GM10248 (cell line): ENCODE measurements around the gene AIPL1.

Source experiments
- CTCF ChIA-PET: fragments of 300-600 bp; sonication (Branson Sonifier 250); formaldehyde crosslinking; extraction: SDS; loops from one replicate; lab custom pipeline; 2021; ENCODE audit warnings: antibody characterized with exemption; lab: Yijun Ruan, JAX
- POLR2A ChIA-PET: fragments of 350-650 bp; sonication (Branson Sonifier 250); formaldehyde crosslinking; extraction: SDS; loops from one replicate; lab custom pipeline; 2020; ENCODE audit warnings: antibody characterized with exemption; lab: Yijun Ruan, JAX
- DNase-seq: peaks from one replicate; pipeline ENCODE4 v3.0.0; 2012; ENCODE audit errors: extremely low spot score
- TF ChIP-seq, protein P1 (sequence below): IDR thresholded peaks from 2 replicates; pipeline ENCODE4 v1.5.1; 2012; ENCODE audit warnings: mild to moderate bottlenecking, low read depth; ENCODE audit errors: extremely low read depth, missing control alignments, control extremely low read depth

The AIPL1 gene

GRCh38 chr17:6474376-6474775, 39.5 kb upstream of the AIPL1 start:
- TF ChIP-seq, protein P1, sequence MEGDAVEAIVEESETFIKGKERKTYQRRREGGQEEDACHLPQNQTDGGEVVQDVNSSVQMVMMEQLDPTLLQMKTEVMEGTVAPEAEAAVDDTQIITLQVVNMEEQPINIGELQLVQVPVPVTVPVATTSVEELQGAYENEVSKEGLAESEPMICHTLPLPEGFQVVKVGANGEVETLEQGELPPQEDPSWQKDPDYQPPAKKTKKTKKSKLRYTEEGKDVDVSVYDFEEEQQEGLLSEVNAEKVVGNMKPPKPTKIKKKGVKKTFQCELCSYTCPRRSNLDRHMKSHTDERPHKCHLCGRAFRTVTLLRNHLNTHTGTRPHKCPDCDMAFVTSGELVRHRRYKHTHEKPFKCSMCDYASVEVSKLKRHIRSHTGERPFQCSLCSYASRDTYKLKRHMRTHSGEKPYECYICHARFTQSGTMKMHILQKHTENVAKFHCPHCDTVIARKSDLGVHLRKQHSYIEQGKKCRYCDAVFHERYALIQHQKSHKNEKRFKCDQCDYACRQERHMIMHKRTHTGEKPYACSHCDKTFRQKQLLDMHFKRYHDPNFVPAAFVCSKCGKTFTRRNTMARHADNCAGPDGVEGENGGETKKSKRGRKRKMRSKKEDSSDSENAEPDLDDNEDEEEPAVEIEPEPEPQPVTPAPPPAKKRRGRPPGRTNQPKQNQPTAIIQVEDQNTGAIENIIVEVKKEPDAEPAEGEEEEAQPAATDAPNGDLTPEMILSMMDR: no peak
- DNase-seq: no peak
- ChIA-PET CTCF (interaction anchor here (0.9 to 4.4 kb wide), 8 partner anchors 10 to 174 kb away, joined by 3 to 41 read pairs (median 6); no protein-coding TSS in a partner anchor), POLR2A (no interaction called here)

DNA sequence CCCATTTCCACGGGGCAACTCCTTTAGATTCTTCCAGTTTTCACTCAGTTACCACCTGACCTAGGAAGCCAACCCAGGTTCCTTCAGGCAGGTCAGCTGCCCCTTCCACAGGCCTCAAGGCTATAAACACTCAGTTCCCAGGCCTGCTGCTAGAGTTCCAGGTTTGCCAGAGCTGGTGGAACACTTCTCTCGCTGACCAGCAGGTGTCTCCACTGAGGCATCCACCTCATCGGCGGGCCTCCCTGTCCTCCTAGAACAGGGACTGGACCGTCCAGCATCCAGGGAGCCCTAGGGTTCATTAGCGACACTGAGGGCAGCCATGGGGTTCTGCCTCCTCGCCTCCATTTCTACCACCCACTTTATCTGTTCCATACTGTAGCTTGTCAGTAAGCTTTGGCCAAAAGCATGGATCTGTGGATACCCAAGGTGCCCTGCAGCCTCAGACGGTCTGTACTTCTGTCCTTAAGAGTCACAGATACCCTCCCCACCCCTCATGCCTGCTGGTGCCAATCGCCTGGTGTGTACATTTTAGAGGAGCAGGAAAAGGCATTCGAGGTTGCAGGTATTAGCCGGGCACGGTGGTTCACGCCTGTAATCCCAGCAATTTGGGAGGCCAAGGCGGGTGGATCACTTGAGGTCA, 38.3 kb upstream of the AIPL1 start:
- TF ChIP-seq, protein P1: peak; percentile 91
- DNase-seq: peak; percentile 91
- POLR2A ChIA-PET: no interaction called here
- CTCF ChIA-PET: interaction anchor here (0.6 to 4.4 kb wide), 36 partner anchors 8 to 907 kb away, joined by 3 to 41 read pairs (median 5); a partner anchor contains a TSS

DNA sequence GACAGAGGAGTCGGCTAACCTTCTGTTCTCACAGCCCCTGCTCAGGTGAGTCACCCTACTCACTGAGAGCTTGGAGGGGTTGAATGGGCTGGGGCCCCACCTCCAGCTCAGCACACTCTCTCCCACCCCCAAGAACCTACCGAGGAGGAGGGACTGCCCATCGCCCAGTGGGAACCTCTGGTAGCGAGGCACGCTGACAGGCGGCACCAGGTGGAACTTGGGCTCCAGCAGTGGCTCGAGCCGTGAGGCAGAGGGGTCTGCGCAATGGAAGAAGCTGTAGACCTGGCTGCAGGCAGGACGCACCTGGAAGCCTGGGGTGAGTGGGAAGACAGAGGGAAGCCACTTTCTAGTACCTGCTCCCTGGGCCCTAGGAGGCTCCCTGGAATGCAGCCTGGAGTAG, 37.6 kb upstream of the AIPL1 start:
- TF ChIP-seq, protein P1: no peak
- ChIA-PET POLR2A (no interaction called here), CTCF (interaction anchor here (0.6 to 4.4 kb wide), 31 partner anchors 8 to 906 kb away, joined by 3 to 41 read pairs (median 5); a partner anchor contains a TSS)
- no peak for DNase-seq

GRCh38 chr17:6471531-6472465, 36.9 kb upstream of the AIPL1 start:
- TF ChIP-seq, protein P1: no peak
- CTCF ChIA-PET: interaction anchor here (1.0 to 4.4 kb wide), 16 partner anchors 8 to 533 kb away, joined by 3 to 41 read pairs (median 5); no protein-coding TSS in a partner anchor
- POLR2A ChIA-PET: no interaction called here
- no peak for DNase-seq

- TF ChIP-seq, protein P1: no peak
- no peak for DNase-seq
- POLR2A ChIA-PET: no interaction called here
- CTCF ChIA-PET: interaction anchor here (1.0 to 3.5 kb wide), 7 partner anchors 7 to 534 kb away, joined by 3 to 22 read pairs (median 5); no protein-coding TSS in a partner anchor
Observed at GRCh38 chr17:6470751-6471521, 36.0 kb upstream of the AIPL1 start.
